GM12873 (cell line): Measurements from ENCODE around the gene QSOX1.

ENCODE experiments used
- CTCF ChIP-seq: IDR thresholded peaks from 2 replicates; pipeline ENCODE4 v1.5.1; 2012; ENCODE audit warnings: low read depth, mild to moderate bottlenecking, moderate library complexity, low read length, control low read depth; ENCODE audit not compliant: insufficient read depth; ENCODE audit errors: missing control alignments

The QSOX1 gene

GRCh38 chr1:180233191-180234011, 78.7 kb downstream of the QSOX1 start:
- no peak for TF ChIP-seq CTCF

- no peak for TF ChIP-seq CTCF
Observed at GRCh38 chr1:180234369-180235076, 79.9 kb downstream of the QSOX1 start.

- TF ChIP-seq CTCF: no peak
Observed at GRCh38 chr1:180235077-180235501, 80.4 kb downstream of the QSOX1 start.

- no peak for TF ChIP-seq CTCF
Observed at GRCh38 chr1:180235502-180236239, 81.0 kb downstream of the QSOX1 start.

- TF ChIP-seq CTCF: no peak
Observed at GRCh38 chr1:180236698-180237509, 82.2 kb downstream of the QSOX1 start.

- no peak for TF ChIP-seq CTCF
Observed at GRCh38 chr1:180237869-180238476, 83.3 kb downstream of the QSOX1 start.
